Keratinocyte (primary cell): ENCODE data around the gene DECR2. TPM values are rescaled to one million over a fixed set of nuclear protein-coding genes. Genes with fewer than 3 reads are reported as not detected.

ENCODE experiments used
- DNase-seq: peaks from one replicate; pipeline ENCODE4 v3.0.0-alpha.2; 2011; ENCODE audit warnings: low read depth, missing footprints, low spot score
- FAIRE-seq: peaks from 2 replicates; lab custom pipeline; 2011; peaks lifted over from hg19 to GRCh38; lab: Jason Lieb, UNC
- H2AFZ ChIP-seq: 2 replicates; pipeline ENCODE4 v1.6.0; 2012; ENCODE audit warnings: low read length, control low read depth, inconsistent platforms; ENCODE audit not compliant: control insufficient read depth
- H3K27ac ChIP-seq: 2 replicates; pipeline ENCODE4 v1.5.1; 2011; ENCODE audit warnings: low read length; ENCODE audit not compliant: control insufficient read depth, insufficient read depth
- H3K27me3 ChIP-seq: 3 replicates; pipeline ENCODE4 v1.6.0; 2011; ENCODE audit warnings: low read length; ENCODE audit not compliant: control insufficient read depth, insufficient read depth; ENCODE audit errors: extremely low read depth
- H3K36me3 ChIP-seq, 2 experiments: 2 replicates in 1 of 2; 3 replicates in 1 of 2; pipeline ENCODE4 v1.5.1; 2011; ENCODE audit warnings: low read length in 2 of 2, mild to moderate bottlenecking in 1 of 2; ENCODE audit not compliant: control insufficient read depth in 2 of 2, insufficient read depth in 2 of 2; ENCODE audit errors: extremely low read depth in 1 of 2
- H3K4me1 ChIP-seq: 3 replicates; pipeline ENCODE4 v1.5.1; 2011; ENCODE audit warnings: low read length; ENCODE audit not compliant: control insufficient read depth, insufficient read depth; ENCODE audit errors: extremely low read depth
- H3K4me2 ChIP-seq: 3 replicates; pipeline ENCODE4 v1.6.0; 2011; ENCODE audit warnings: low read depth, low read length; ENCODE audit not compliant: control insufficient read depth, insufficient read depth; ENCODE audit errors: extremely low read depth
- H3K4me3 ChIP-seq, 3 experiments: fragments of 200-600 bp in 1 of 3; sonication (generic) in 1 of 3; 2 replicates in 2 of 3; 3 replicates in 1 of 3; pipeline ENCODE4 v1.5.1; 2011 to 2016; ENCODE audit warnings: low read length in 3 of 3, mild to moderate bottlenecking in 3 of 3, control low read depth in 2 of 3, inconsistent platforms in 1 of 3, low read depth in 1 of 3, mixed read lengths in 1 of 3, mixed run types in 1 of 3, moderate library complexity in 1 of 3; ENCODE audit not compliant: control insufficient read depth in 2 of 3, insufficient read depth in 2 of 3; ENCODE audit errors: extremely low read depth in 1 of 3
- H3K79me2 ChIP-seq: 2 replicates; pipeline ENCODE4 v1.6.0; 2012; ENCODE audit warnings: low read length; ENCODE audit not compliant: control insufficient read depth, insufficient read depth
- H3K9ac ChIP-seq: 3 replicates; pipeline ENCODE4 v1.6.0; 2011; ENCODE audit warnings: low read length; ENCODE audit not compliant: control insufficient read depth, insufficient read depth; ENCODE audit errors: extremely low read depth
- H3K9me1 ChIP-seq: 3 replicates; pipeline ENCODE4 v1.6.0; 2011; ENCODE audit warnings: low read length; ENCODE audit not compliant: control insufficient read depth, insufficient read depth; ENCODE audit errors: extremely low read depth
- H3K9me3 ChIP-seq: 2 replicates; pipeline ENCODE4 v1.5.1; 2012; ENCODE audit warnings: low read depth, low read length; ENCODE audit not compliant: control insufficient read depth
- H4K20me1 ChIP-seq: 3 replicates; pipeline ENCODE4 v1.6.0; 2011; ENCODE audit warnings: low read length; ENCODE audit not compliant: control insufficient read depth, insufficient read depth; ENCODE audit errors: extremely low read depth
- EZH2 ChIP-seq: IDR thresholded peaks from one replicate; pipeline ENCODE4 v1.6.1; 2012; ENCODE audit warnings: inconsistent platforms, mild to moderate bottlenecking, low read length, moderate library complexity
- dilution Hi-C: fragments of 300-500 bp; cut with MboI; formaldehyde crosslinking; loops from one replicate; pipeline ENCODE4 v1.7.0; 2020; ENCODE audit warnings: low sequenced_read_pairs; ENCODE audit not compliant: extremely low pct_ligation_motif_present
- polyA plus RNA-seq, 5 experiments: library from polyadenylated mRNA; depleted of rRNA in 3 of 5; stranded (reverse) in 3 of 5; stranded (forward) in 1 of 5; unstranded in 1 of 5; fragments of >200 nt; gene quantifications; 1 replicate in 1 of 5; 2 replicates in 3 of 5; 3 replicates in 1 of 5; pipeline versions ENCODE4 v1.2.1 to v1.2.3, GENCODE V29; 2011 to 2012; ENCODE audit warnings: missing spikeins in 2 of 5, low read depth in 1 of 5, low replicate concordance in 1 of 5
- TF ChIP-seq, protein P1 (sequence below), 3 experiments: IDR thresholded peaks in 1 of 3; conservative IDR thresholded peaks in 1 of 3; optimal IDR thresholded peaks in 1 of 3; 2 replicates in 2 of 3; 3 replicates in 1 of 3; pipeline versions ENCODE3 to v1.5.1; 2011; ENCODE audit warnings: low read length in 3 of 3, mild to moderate bottlenecking in 3 of 3, moderate library complexity in 2 of 3, control low read depth in 1 of 3, inconsistent platforms in 1 of 3; ENCODE audit not compliant: insufficient read depth in 2 of 3; ENCODE audit errors: extremely low read depth in 1 of 3

Gene DECR2
- polyA plus RNA-seq, 1 donor (not counting 4 experiments of a cell fraction or from before 2014, with no cell fraction given), result 14.2 TPM

DNA sequence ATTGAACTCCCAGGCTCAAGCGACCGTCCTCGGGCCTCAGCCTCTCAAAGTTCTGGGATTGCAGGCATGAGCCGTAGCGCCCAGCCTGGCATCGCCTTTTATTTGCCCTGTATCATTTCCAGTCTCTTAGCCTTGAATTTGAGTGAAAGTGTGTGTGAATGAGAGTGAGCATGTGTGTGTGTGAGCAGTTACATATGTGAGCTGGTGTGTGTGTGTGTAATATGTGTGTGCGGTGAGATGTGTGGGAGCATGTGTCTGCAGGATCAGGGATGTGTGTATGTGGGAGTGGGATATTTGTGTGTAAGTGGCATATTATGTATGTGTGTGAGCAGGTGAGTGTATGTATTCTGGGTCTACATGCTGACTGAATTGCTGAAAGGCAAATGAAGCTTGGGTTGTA is 29.2 kb downstream of the DECR2 start:
- H3K4me2 ChIP-seq, result no peak overlapping the region
- H3K4me3 ChIP-seq, result no peak overlapping the region
- H3K27ac ChIP-seq, result no peak overlapping the region
- no peak overlapping the region for H3K9ac ChIP-seq
- dilution Hi-C loops, result no loop called here
- peaks cover 5% of the 10 kb centered on the region for H3K9me1 ChIP-seq
- H2AFZ ChIP-seq, result no peak overlapping the region
- peaks cover 6% of the 10 kb centered on the region for H4K20me1 ChIP-seq
- peaks cover 3 to 5% of the 10 kb centered on the region in 2 experiments for H3K36me3 ChIP-seq
- H3K9me3 ChIP-seq, result no peaks in the 10 kb centered on the region
- H3K27me3 ChIP-seq, result no peaks in the 10 kb centered on the region
- TF ChIP-seq, protein P1, sequence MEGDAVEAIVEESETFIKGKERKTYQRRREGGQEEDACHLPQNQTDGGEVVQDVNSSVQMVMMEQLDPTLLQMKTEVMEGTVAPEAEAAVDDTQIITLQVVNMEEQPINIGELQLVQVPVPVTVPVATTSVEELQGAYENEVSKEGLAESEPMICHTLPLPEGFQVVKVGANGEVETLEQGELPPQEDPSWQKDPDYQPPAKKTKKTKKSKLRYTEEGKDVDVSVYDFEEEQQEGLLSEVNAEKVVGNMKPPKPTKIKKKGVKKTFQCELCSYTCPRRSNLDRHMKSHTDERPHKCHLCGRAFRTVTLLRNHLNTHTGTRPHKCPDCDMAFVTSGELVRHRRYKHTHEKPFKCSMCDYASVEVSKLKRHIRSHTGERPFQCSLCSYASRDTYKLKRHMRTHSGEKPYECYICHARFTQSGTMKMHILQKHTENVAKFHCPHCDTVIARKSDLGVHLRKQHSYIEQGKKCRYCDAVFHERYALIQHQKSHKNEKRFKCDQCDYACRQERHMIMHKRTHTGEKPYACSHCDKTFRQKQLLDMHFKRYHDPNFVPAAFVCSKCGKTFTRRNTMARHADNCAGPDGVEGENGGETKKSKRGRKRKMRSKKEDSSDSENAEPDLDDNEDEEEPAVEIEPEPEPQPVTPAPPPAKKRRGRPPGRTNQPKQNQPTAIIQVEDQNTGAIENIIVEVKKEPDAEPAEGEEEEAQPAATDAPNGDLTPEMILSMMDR (optimal IDR thresholded peaks at IDR 0.05 in 1 of 3, IDR thresholded peaks at IDR 0.05 in 1 of 3, conservative IDR thresholded peaks at IDR 0.05 in 1 of 3; ENCODE audit: extremely low read depth in 1 of 3, insufficient read depth in 2 of 3, low read length in 3 of 3), result no peak
- no peak for TF ChIP-seq EZH2
- DNase-seq, result no peak
- peaks cover 10% of the 10 kb centered on the region for H3K4me1 ChIP-seq
- FAIRE-seq, result no peak
- H3K79me2 ChIP-seq, result peaks cover 37% of the 10 kb centered on the region

DNA sequence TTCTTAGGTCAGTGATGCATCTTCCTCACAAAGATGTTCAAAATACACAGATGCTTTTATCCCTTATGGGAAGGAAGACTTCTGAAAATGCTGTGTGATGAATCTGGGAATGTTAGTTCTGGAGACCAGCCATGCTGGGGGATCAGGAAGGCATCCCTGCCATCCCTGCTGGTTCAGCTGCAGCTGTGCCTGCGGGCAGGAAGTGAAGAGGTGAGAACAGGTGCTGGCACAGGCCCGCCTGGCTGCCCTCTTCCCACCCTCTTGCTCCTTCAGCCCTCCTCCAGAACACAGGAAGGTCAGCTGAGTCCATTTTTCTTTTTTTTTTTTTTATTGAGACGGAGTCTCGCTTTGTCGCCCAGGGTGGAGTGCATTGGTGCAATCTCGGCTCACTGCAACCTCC is 38.9 kb downstream of the DECR2 start:
- H3K9me1 ChIP-seq, result peaks cover 2% of the 10 kb centered on the region
- dilution Hi-C loops, result no loop called here
- peaks cover 3% of the 10 kb centered on the region for H4K20me1 ChIP-seq
- H3K27ac ChIP-seq, result no peak overlapping the region
- H3K79me2 ChIP-seq, result peaks cover 32% of the 10 kb centered on the region
- H3K9ac ChIP-seq, result no peak overlapping the region
- peaks cover 3 to 5% of the 10 kb centered on the region in 2 experiments for H3K36me3 ChIP-seq
- TF ChIP-seq, protein P1 (optimal IDR thresholded peaks at IDR 0.05 in 1 of 3, IDR thresholded peaks at IDR 0.05 in 1 of 3, conservative IDR thresholded peaks at IDR 0.05 in 1 of 3; ENCODE audit: extremely low read depth in 1 of 3, insufficient read depth in 2 of 3, low read length in 3 of 3), result no peak
- no peak for TF ChIP-seq EZH2
- H3K4me2 ChIP-seq, result no peak overlapping the region
- no peaks in the 10 kb centered on the region for H3K27me3 ChIP-seq
- H2AFZ ChIP-seq, result no peak overlapping the region
- no peak overlapping the region for H3K4me3 ChIP-seq
- no peak for DNase-seq
- no peaks in the 10 kb centered on the region for H3K4me1 ChIP-seq
- no peak for FAIRE-seq
- no peaks in the 10 kb centered on the region for H3K9me3 ChIP-seq
